Measurements from ENCODE around the gene COL20A1.
A peak's percentile ranks its signal among the peaks of the same experiment; 100 is the strongest.

The COL20A1 gene

DNA sequence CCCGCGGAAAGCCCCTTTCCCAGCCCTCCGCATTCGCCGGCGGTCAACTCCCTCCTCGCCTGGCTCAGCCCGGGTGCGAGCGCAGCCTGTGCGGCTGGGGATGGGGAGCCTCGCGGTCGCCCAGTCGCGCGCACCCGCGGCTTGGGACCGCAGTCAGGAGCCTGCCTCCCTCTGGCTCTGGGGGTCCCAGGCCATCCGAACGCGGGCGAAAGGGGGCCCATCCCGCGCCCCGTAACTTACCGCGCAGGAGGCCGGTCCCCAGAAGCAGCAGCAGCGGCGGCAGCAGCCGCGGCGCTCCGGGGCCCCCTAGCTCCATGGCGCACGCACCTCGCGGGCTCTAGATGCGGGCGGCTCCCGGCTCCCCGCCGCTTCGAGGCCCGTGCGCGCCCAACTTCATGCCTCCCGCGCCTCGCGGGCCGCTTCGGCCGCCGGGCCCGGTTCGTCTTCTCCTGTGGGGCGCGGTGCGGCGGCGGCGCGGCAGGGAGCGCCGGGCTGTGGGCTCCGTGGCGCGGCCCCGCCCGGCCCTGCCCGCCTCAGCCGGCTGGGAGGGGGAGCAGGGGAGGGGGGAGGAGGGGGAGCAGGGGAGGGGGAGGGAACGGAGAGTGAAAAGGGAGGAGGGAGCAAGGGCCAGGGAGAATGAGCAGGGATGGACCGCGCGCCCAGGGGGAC is 68.0 kb downstream of the COL20A1 start, which contains the start of gene CHRNA4:
CHRNA4 (minus strand) TSS at position 500 of the 669 bp plus-strand sequence; CDS start at position 316, 184 bp downstream.
- no peak for DNase-seq (ENCODE audit: low read depth in 2 of 3, low spot score in 1 of 3)

DNA sequence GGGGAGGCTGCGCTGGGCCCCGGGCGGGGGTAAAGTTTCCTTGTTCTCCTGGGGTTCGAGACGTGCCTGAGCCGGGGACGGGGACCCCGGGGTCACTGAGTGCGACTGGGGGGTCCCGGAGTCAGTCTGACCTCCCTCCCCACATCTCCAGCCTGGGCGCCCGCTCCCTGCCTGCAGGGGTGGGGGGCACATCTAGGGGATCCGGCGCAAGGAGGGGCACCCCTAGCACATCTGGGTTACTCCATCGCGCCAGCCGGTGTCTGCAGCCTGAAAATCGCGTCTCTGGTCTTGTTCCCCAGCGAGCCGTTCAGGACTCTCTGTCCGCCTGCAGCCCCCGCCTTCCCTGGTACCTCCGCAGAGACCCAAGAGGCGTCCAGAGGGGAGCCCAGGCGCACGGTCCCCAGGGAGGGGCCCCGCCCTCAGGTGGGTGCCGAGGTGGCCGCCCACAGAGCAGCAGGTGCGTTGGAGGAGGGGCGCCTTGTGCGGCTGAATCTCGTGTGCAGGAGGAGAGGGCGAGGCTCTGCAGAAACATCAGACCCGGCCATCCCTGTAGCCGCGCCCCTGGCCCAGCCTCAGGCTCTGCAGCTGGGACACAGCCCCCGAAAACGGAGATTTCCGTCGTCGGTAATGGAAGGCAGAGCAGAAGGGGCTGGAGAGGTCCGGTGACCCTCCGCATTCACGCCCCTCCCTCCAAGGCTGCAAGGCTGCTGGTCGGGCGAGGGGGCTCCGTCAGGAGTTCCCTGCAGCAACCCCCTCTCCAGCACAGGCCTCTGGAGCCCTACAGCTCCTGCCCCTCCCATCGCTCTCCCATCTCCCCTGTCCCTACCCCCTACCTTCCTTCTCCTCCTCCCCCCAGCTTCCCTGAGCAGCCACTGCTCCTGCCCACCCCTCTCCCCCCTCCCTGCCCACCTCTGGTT is 68.8 kb downstream of the COL20A1 start:
- peak in 1 of 3 donors; percentile 5 for DNase-seq (ENCODE audit: low read depth in 2 of 3, low spot score in 1 of 3)

DNA sequence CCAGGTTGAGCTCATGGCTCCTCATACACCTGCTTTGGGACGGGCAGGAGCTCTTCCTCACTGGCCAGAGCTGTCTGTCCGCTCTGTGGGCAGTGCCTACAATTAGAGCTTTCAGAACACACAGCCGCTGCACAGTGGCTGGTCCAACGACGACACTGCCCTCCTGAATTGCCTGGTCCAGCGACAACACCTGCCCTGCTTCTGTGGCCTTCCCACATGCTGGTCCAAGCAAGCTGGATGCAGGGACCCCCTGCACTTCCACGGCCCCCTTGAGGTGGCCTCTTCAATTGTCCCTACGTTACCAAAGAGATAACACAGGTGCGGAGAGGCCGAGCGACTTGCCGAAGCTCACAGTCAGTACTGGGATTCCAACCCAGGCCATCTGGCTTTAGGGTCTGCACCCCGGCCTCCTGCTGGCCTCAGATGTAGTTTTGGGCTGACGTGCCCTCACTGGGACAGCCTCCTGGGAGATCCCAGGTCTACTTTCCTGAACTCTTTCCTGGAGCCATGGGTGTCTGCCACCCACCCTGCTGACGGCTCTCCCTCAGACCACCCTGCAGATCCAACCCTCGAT is 69.5 kb downstream of the COL20A1 start:
- DNase-seq (ENCODE audit: low read depth in 2 of 3, low spot score in 1 of 3): no peak

GRCh38 chr20:63363013-63363957 is 70.3 kb downstream of the COL20A1 start:
- no peak for DNase-seq (ENCODE audit: low read depth in 2 of 3, low spot score in 1 of 3)

GRCh38 chr20:63363981-63364561 is 71.1 kb downstream of the COL20A1 start:
- no peak for DNase-seq (ENCODE audit: low read depth in 2 of 3, low spot score in 1 of 3)

GRCh38 chr20:63364801-63365585 is 72.0 kb downstream of the COL20A1 start:
- no peak for DNase-seq (ENCODE audit: low read depth in 2 of 3, low spot score in 1 of 3)

DNA sequence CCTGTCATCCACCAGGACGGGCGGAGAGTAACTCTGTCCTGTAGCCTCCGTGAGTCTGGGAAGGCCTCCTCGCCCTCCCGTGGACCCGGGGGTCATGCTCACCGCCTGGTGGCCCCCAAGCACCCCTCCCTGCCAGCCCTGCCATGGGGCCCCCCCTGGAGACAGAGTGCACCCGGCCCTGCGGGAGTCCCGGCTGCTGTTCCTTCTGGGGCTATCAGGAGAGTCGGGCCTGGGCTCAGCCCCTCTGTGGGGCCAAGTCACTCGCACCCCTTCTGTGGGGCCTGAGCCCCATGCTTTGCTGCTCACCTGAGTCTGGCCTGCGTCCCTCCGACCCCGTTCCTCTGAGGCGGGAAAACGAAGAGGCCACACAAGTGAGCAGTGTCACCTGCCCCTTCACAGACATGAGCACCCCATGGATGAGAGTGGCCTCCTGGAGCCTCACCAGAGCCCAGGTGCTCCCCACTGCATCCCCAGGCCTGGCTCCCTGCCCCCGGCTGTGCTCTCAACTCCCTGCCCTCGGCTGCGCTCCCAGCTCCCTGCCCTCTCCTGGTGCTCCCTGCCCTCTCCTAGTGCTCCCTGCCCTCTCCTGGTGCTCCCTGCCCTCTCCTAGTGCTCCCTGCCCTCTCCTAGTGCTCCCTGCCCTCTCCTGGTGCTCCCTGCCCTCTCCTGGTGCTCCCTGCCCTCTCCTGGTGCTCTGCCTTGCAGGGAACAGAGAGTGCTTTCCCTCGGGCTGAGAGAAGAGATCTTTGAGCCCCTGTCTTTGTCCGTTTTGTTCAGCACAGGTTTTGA is 72.8 kb downstream of the COL20A1 start:
- DNase-seq (ENCODE audit: low read depth in 2 of 3, low spot score in 1 of 3): no peak

DNA sequence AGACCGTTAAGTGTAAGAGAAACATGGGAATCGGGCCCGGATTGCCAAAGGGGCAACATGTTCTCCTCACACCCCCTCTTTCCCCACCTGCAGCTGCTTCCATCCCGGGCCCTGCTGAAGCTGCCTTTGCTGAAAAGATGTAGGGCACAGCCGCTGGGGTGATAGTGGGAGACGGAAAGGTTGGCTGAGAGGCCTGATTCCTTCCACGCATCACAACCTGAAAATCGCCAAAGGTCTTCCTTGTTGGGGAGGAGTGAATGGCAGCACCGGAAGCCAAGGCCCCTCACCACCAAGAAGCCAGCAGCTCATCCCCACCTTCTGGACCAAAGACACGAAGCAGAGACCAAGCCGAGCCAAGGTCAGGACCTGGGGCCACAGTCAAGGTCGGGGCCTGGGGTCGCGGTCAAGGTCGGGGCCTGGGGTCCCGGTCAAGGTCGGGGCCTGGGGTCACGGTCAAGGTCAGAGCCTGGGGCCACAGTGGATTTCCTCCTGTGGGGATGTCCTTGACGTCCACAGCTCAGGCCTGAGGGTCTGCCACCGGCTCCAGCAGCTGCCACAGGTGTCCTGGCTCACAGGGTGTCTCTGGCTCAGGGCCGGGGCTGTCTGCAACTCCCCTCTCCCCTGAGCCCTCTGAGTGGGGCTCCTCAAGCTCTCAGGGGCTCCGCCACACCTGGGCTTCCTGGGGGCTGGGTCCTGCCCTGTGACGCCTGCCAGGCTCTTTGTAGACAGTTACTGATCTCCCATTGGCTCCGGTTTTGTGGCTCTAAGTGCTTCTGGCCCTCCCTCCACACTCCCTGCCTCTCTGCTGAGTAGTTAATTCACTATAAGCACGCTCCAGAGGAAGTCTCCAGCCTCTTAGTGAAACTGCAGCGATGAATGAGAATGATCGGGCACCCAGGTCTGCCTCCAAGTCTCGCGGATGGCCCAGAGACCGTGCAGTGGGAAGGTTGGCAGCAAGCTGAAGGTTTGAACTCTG is 73.7 kb downstream of the COL20A1 start:
- DNase-seq (ENCODE audit: low read depth in 2 of 3, low spot score in 1 of 3): no peak

- DNase-seq (ENCODE audit: low read depth in 2 of 3, low spot score in 1 of 3): no peak
Measured at GRCh38 chr20:63367446-63368055, 74.6 kb downstream of the COL20A1 start.

- DNase-seq (ENCODE audit: low read depth in 2 of 3, low spot score in 1 of 3): no peak
Measured at GRCh38 chr20:63368151-63368550, 75.2 kb downstream of the COL20A1 start.

- DNase-seq (ENCODE audit: low read depth in 2 of 3, low spot score in 1 of 3): no peak
Measured at GRCh38 chr20:63369024-63369530, 76.1 kb downstream of the COL20A1 start.

DNA sequence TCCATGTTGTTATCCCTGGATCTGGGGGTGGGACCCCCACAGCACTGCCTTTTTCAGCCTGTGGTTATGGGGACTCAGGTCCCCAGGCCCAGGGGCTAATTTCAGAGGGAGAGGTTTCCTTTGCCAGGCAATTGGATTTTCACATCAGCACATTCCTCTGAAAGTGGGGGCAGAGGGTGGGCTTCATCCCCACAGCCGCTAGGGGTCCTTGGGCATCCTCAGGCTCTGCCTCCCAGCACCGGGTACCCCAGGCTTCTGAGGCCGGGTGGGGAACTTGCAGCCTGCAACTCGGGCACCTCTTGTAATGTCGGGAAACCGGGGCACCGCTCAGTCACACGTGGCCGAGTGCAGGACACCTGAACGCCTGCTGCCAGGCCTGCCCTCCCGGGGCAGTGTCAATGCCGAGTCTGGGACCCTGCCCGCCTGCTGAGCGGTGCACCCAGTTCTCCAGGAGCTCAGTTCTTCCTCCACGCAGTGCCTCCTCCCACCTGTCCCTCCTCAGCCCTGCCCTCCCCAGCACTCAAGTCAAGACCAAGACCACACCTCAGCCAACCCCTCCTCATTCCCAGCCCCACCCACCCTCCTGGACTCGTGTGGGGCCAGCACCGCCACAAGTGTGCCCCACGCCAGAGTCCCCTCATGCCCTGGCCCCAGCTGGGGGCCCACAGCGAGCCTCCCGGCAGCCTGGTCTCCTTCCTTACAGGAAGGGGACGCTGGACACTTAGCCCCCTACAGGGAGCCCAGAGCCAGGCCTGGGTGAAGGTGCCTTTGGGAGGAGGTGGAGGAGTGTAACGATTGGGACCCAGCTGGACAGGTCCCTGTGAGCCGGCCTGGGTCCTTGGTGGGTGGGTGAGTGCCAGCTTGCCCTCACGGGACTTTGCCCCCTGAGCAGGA is 77.0 kb downstream of the COL20A1 start:
- DNase-seq (ENCODE audit: low read depth in 2 of 3, low spot score in 1 of 3): no peak

DNA sequence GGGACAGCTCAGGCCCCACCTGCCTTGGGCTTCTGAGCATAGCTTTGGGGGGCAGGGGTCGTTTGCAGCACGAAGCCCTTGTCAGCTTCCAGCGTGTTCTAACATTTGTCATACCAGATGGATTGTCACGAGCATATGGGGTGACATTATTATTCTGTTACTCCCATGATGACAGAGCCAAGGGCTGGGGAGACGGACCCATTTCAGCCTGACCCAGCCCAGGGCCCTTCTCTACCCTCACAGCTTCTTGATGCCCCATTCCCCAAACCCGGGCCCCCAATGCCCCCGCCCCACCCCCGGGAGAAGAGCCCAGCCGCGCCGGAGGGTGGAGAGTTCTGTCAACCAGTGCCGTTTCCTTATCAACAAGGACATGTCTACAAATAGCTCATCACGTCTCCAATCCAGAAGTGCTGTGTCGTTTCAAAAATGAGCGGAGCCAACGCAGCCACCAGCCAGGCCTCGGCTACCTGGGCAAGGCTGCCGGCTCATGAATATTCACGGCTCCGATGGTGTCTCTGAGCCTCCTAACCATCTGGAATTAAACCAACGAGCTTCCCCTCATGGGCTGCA is 77.7 kb downstream of the COL20A1 start:
- no peak for DNase-seq (ENCODE audit: low read depth in 2 of 3, low spot score in 1 of 3)

DNA sequence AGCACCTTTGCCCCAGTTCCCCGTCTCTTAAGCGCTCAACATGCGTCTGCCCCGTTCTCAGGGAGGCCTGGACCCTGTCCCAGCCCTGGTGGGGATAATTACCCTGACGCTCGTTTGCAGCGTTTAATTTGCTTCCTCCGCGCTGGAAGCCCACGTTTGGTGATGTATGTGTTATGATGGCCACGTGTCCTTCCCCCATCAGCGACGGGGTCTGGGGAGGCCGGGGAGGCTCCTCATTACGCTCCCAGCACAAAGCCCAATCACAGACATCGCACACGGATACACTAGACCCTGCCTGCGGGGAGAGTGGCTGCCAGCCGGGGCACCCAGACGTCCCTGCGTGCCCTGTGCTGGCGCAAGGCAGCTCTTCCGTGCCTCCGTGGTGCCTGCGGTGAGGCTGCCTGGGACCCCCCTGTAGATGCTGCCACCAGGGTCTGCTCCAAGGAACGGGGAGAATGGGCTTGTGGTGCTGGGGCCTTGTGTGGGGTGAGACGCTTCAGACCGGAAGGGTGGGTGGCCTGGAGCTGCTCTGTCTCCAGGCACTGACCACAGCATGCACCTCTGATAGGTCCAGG is 78.4 kb downstream of the COL20A1 start:
- DNase-seq (ENCODE audit: low read depth in 2 of 3, low spot score in 1 of 3): no peak
